Natural killer cell (primary cell): ENCODE data around the gene PODNL1. TPM values are rescaled to one million over a fixed set of nuclear protein-coding genes. Genes with fewer than 3 reads are reported as not detected.

Source experiments
- ATAC-seq, 3 donors: fragments of 150-1000 bp in 2 of 3; fragments of 200-7000 bp in 1 of 3; cut with Tn5 transposase; 1 replicate in 1 of 3; 2 replicates in 2 of 3; pipeline ENCODE4 v1.10.0; 2021; ENCODE audit warnings: mild to moderate bottlenecking in 2 of 3, moderate library complexity in 2 of 3
- DNase-seq, 2 donors: peaks; one replicate each; pipeline versions ENCODE4 v3.0.0 to v3.0.0-alpha.2; 2013 to 2021; ENCODE audit warnings: mixed read lengths in 1 of 2
- H3K27ac ChIP-seq: one replicate; pipeline ENCODE4 v1.5.1; 2013; ENCODE audit warnings: mild to moderate bottlenecking, low read length
- H3K27me3 ChIP-seq: one replicate; pipeline ENCODE4 v1.6.1; 2013; ENCODE audit warnings: low read length; ENCODE audit not compliant: control insufficient read depth, insufficient read depth
- H3K36me3 ChIP-seq: one replicate; pipeline ENCODE4 v1.6.1; 2013; ENCODE audit warnings: low read length; ENCODE audit not compliant: control insufficient read depth, insufficient read depth
- H3K4me1 ChIP-seq: one replicate; pipeline ENCODE4 v1.6.1; 2013; ENCODE audit warnings: low read length; ENCODE audit not compliant: control insufficient read depth, insufficient read depth
- H3K4me3 ChIP-seq: one replicate; pipeline ENCODE4 v1.5.1; 2013; ENCODE audit warnings: low read length
- H3K9me3 ChIP-seq: one replicate; pipeline ENCODE4 v1.6.1; 2013; ENCODE audit warnings: low read length; ENCODE audit not compliant: control insufficient read depth, insufficient read depth
- H3K27ac Mint-ChIP-seq, 2 donors: one replicate each; pipeline ENCODE4 v1.8.0; 2022; ENCODE audit warnings: mild to moderate bottlenecking in 2 of 2, mixed read lengths in 2 of 2, moderate library complexity in 1 of 2
- H3K27me3 Mint-ChIP-seq, 2 donors: one replicate each; pipeline ENCODE4 v1.8.0; 2022; ENCODE audit warnings: low read depth in 2 of 2, mixed read lengths in 2 of 2
- H3K36me3 Mint-ChIP-seq: one replicate; pipeline ENCODE4 v1.8.0; 2022; ENCODE audit warnings: mixed read lengths
- H3K4me1 Mint-ChIP-seq, 2 donors: one replicate each; pipeline ENCODE4 v1.8.0; 2022; ENCODE audit warnings: mixed read lengths in 2 of 2
- H3K4me3 Mint-ChIP-seq: one replicate; pipeline ENCODE4 v1.8.0; 2022; ENCODE audit warnings: mild to moderate bottlenecking, moderate library complexity, mixed read lengths
- H3K9me3 Mint-ChIP-seq, 2 donors: one replicate each; pipeline ENCODE4 v1.8.0; 2022; ENCODE audit warnings: mixed read lengths in 2 of 2
- WGBS: methylation state at CpG from one replicate; pipeline ENCODE4 v1.1.7; 2013; ENCODE audit warnings: missing lambda C conversion rate; ENCODE audit not compliant: insufficient coverage; 5-methylcytosine and 5-hydroxymethylcytosine counted together
- intact Hi-C: fragments of 100-400 bp; cut with micrococcal nuclease; formaldehyde crosslinking; loops from one replicate; pipeline ENCODE4 v1.14.2; 2022
- total RNA-seq, 4 donors: library from RNA; stranded (reverse); fragments of 120-200 nt in 1 of 4; gene quantifications; one replicate each; pipeline versions ENCODE4 v1.2.3 to v1.2.4, GENCODE V29; 2013 to 2022
- TF ChIP-seq, protein P1 (sequence below): fragments of 200-600 bp; IDR thresholded peaks from one replicate; pipeline ENCODE4 v1.8.0; 2022; ENCODE audit warnings: antibody characterized with exemption

Gene PODNL1
- total RNA-seq, 3 donors from 2014 or later (not counting 1 experiment from before 2014, with no cell fraction given) = 0.61 TPM; not detected in 2

DNA sequence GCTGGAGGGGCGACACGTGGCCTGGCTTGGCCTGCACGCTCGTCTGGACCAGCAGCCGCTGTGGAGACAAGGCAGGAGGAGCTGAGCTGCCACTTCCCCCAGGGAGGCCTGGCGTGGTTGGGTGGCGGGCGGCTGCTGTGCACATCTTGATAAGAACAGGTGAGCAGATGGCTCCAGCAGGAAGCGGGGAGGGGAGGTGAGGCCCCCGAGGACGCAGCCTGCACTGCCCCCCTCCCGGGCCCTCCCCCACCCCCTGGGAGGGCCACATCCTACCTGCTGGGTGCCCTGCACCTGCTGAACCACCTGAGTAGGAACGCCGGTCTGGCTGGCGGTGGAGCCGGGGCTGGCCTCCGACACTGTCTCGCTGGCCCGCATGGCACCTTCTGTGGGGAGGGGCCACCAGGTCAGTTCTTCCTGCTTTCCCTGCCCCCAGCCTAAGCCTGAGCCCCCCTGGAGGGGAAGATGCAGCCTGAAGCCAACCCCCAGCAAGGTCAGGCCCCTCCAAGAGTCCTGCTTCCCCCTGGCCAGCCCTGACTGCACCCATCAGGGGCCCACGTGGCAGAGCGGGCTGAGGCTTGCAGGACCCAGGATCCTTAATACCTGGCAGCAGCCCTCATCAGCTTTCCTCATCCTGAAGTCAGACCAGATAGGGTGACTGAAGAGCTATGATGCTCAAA lies 45.1 kb upstream of the PODNL1 start:
- Mint-ChIP-seq H3K36me3 (no peaks in the 10 kb centered on the region), H3K27me3 (no peaks in the 10 kb centered on the region), H3K4me1 (peaks cover 20 to 38% of the 10 kb centered on the region in 2 donors), H3K4me3 (no peak overlapping the region), H3K9me3 (no peaks in the 10 kb centered on the region), H3K27ac (no peak overlapping the region)
- WGBS = 56% methylated on average over 20 of the region's 21 CpGs
- Histone ChIP-seq H3K4me3 (no peak overlapping the region), H3K27ac (no peak overlapping the region), H3K4me1 (peaks cover 77% of the 10 kb centered on the region), H3K9me3 (no peaks in the 10 kb centered on the region), H3K27me3 (no peaks in the 10 kb centered on the region), H3K36me3 (peaks cover 2% of the 10 kb centered on the region)
- ATAC-seq = no peak
- intact Hi-C loops = no loop called here
- TF ChIP-seq, protein P1, sequence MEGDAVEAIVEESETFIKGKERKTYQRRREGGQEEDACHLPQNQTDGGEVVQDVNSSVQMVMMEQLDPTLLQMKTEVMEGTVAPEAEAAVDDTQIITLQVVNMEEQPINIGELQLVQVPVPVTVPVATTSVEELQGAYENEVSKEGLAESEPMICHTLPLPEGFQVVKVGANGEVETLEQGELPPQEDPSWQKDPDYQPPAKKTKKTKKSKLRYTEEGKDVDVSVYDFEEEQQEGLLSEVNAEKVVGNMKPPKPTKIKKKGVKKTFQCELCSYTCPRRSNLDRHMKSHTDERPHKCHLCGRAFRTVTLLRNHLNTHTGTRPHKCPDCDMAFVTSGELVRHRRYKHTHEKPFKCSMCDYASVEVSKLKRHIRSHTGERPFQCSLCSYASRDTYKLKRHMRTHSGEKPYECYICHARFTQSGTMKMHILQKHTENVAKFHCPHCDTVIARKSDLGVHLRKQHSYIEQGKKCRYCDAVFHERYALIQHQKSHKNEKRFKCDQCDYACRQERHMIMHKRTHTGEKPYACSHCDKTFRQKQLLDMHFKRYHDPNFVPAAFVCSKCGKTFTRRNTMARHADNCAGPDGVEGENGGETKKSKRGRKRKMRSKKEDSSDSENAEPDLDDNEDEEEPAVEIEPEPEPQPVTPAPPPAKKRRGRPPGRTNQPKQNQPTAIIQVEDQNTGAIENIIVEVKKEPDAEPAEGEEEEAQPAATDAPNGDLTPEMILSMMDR = no peak
- DNase-seq = peak in 1 of 2 donors; percentile 60

DNA sequence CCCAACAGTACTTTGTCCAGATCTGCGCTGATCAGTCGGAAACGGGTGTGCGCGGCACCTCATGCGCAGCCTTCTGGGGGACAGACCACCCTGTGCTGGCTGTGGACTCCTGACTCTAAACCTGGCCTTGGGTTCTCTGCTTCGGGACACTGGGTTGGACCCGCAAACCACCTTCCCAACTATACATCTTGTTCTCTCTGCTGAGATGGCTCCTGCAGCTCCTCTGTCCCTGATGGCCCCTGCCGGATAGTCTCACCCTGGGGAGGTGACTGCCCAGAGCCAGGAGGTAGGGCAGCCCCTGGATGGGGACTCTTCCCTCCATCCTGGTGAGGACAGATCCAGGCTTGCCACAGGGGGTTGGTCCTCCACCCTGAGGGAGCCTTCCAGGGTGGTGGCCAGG lies 44.6 kb upstream of the PODNL1 start:
- Mint-ChIP-seq H3K4me1 (peaks cover 20 to 43% of the 10 kb centered on the region in 2 donors), H3K4me3 (no peak overlapping the region), H3K27ac (no peak overlapping the region), H3K27me3 (no peaks in the 10 kb centered on the region), H3K36me3 (no peaks in the 10 kb centered on the region), H3K9me3 (no peaks in the 10 kb centered on the region)
- Histone ChIP-seq H3K27ac (no peak overlapping the region), H3K4me3 (no peak overlapping the region), H3K36me3 (peaks cover 2% of the 10 kb centered on the region), H3K27me3 (no peaks in the 10 kb centered on the region), H3K4me1 (peaks cover 75% of the 10 kb centered on the region), H3K9me3 (no peaks in the 10 kb centered on the region)
- intact Hi-C loops = no loop called here
- WGBS = 98% methylated on average over 9 of the region's 9 CpGs
- ATAC-seq (no peak), DNase-seq (no peak)
- TF ChIP-seq, protein P1 = no peak

DNA sequence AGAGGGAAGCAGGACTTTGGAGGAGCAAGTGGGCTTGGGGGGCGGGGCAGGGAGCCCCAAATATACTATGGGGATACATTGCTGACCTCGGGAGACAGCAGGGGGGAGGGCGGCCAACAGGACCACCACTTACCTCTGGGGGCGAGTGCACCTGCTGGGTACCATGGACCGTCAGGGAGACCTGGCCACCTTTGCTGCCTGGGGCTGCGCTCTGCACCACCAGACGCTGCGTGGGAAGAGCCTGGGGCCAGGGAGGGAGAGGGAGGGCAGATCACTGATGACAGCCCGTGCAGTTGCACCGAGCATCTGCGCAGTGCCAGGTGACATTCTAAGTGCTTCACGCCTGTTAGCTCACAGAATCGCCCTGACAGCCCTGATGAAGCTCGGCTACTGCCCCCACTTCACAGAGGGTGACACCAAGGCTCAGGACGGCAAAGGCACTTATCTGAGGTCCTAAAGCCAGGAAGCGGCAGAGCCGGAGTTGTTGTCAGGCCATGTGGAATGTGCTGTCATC lies 43.8 kb upstream of the PODNL1 start:
- intact Hi-C loops = no loop called here
- H3K27ac ChIP-seq = no peak overlapping the region
- no peak overlapping the region for H3K4me3 ChIP-seq
- no peaks in the 10 kb centered on the region for H3K27me3 ChIP-seq
- TF ChIP-seq, protein P1 = no peak
- Mint-ChIP-seq H3K4me3 (no peak overlapping the region), H3K9me3 (no peaks in the 10 kb centered on the region), H3K27ac (peak overlapping the region; percentile 45 to 46), H3K4me1 (peaks cover 16 to 37% of the 10 kb centered on the region in 2 donors), H3K36me3 (no peaks in the 10 kb centered on the region), H3K27me3 (no peaks in the 10 kb centered on the region)
- 93% methylated on average over 17 of the region's 17 CpGs for WGBS
- H3K36me3 ChIP-seq = peaks cover 2% of the 10 kb centered on the region
- no peak for ATAC-seq
- DNase-seq = no peak
- H3K9me3 ChIP-seq = no peaks in the 10 kb centered on the region
- H3K4me1 ChIP-seq = peaks cover 67% of the 10 kb centered on the region

DNA sequence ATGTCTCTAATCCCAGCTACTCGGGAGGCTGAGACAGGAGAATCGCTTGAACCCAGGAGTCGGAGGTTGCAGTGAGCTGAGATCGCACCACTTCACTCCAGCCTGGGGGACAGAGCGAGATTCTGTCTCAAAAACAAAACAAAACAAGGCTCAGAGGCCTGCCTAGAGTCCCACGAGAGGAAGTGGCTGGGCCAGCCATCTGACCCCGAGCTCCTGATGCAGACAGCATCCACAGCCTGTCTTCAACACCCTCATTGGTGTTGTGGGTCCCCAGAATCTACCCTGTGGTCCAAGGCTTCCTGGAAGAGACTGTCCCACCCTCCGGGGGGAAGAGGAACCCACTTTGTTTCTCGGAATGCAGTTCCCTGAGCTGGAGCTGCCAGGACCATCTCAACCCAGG lies 43.2 kb upstream of the PODNL1 start:
- Histone ChIP-seq H3K27me3 (no peaks in the 10 kb centered on the region), H3K4me3 (no peak overlapping the region), H3K4me1 (peaks cover 62% of the 10 kb centered on the region), H3K9me3 (no peaks in the 10 kb centered on the region), H3K36me3 (peaks cover 2% of the 10 kb centered on the region), H3K27ac (peak overlapping the region; percentile 45)
- Mint-ChIP-seq H3K4me1 (peaks cover 11 to 32% of the 10 kb centered on the region in 2 donors), H3K36me3 (no peaks in the 10 kb centered on the region), H3K9me3 (no peaks in the 10 kb centered on the region), H3K27ac (peak overlapping the region; percentile 45 to 46), H3K27me3 (no peaks in the 10 kb centered on the region), H3K4me3 (no peak overlapping the region)
- 67% methylated on average over 8 of the region's 9 CpGs for WGBS
- TF ChIP-seq, protein P1 = no peak
- ATAC-seq (no peak), DNase-seq (no peak)
- intact Hi-C loops = no loop called here
